HG03469 (cell line): Measurements from ENCODE around the gene JAZF1.

ENCODE experiments used
- ATAC-seq: cut with Tn5 transposase; IDR thresholded peaks from one replicate; pipeline ENCODE4 v1.9.1; 2021; ENCODE audit warnings: mild to moderate bottlenecking, moderate library complexity, moderate number of reproducible peaks; ENCODE audit not compliant: unreplicated experiment

JAZF1 gene

GRCh38 chr7:27804139-27804538 is 376.5 kb downstream of the JAZF1 start:
- no peak for ATAC-seq

- no peak for ATAC-seq
These were observed 377.6 kb downstream of the JAZF1 start for GRCh38 chr7:27802999-27803398.

GRCh38 chr7:27799212-27799611 is 381.4 kb downstream of the JAZF1 start:
- ATAC-seq = no peak

DNA sequence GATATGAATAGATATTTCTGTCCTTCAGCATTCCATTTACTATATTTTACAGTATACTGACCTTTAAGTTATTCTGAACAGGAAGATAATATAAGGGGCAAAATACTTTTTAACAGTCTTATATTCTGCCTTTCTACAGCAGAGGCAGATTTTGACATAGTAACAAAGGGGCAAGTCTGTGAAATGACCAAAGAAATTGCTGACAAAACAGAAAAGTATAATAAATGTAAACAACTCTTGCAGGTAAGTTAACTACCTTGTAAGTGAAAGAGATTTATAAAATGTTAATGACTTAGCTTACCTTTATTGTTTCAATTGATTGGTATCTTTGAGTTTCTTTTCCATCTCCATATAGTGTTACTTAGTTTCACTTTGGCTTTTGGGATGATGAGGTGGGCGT is 384.6 kb downstream of the JAZF1 start:
- ATAC-seq = no peak

- ATAC-seq = no peak
These were observed 386.8 kb downstream of the JAZF1 start for GRCh38 chr7:27793780-27794179.

DNA sequence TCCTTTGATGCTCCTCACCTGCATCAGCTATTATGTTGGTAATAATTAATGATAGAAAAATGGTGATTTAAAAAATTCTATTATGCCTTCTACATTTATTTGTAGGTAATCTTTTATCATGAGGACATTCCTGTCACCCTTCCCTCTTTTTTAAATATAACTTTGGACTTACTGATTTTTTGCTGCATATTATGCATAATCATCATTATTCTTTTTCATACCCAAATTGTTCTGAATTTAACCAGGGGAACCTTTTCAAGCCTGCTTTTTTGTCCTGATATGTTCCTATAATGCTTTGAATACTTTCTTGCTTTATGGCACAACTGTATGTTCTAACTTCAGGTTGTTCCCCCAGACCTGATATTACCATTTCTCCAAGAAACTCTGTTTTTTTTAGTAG is 392.2 kb downstream of the JAZF1 start:
- ATAC-seq = no peak

DNA sequence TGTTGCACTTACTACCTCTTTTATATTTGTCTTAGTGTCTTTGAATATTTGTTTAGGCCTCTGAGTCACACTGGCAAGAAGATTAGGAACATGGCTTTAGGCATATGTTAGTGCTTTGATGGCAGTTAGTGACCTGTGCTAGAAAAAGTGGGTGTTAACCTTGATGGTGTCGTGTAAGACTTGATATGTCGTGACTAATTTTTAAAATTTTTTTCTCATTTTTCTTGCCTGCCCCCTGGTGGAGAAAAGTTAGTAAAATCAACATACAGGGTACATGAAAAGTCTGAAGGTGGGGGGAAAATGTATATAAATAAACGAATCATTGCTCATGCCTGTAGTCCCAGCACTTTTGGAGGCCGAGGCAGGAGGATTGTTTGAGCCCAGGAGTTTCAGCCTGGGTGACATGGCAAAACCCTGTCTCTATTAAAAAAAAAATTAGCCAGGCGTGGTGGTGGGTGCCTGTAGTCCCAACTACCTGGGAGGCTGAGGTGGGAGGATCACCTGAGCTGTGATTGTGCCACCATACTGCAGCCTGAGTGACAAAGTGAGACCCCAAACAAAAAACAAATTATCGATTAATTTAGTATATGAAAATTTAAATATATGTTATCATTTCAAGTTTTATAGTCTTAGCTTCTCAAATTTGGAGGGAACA is 396.1 kb downstream of the JAZF1 start:
- ATAC-seq = no peak

GRCh38 chr7:27782849-27783248 is 397.7 kb downstream of the JAZF1 start:
- ATAC-seq = no peak

GRCh38 chr7:27781188-27781587 is 399.4 kb downstream of the JAZF1 start:
- ATAC-seq = no peak
